Measurements from ENCODE around the gene CCDC157.
A peak's percentile ranks its signal among the peaks of the same experiment; 100 is the strongest.

The CCDC157 gene

DNA sequence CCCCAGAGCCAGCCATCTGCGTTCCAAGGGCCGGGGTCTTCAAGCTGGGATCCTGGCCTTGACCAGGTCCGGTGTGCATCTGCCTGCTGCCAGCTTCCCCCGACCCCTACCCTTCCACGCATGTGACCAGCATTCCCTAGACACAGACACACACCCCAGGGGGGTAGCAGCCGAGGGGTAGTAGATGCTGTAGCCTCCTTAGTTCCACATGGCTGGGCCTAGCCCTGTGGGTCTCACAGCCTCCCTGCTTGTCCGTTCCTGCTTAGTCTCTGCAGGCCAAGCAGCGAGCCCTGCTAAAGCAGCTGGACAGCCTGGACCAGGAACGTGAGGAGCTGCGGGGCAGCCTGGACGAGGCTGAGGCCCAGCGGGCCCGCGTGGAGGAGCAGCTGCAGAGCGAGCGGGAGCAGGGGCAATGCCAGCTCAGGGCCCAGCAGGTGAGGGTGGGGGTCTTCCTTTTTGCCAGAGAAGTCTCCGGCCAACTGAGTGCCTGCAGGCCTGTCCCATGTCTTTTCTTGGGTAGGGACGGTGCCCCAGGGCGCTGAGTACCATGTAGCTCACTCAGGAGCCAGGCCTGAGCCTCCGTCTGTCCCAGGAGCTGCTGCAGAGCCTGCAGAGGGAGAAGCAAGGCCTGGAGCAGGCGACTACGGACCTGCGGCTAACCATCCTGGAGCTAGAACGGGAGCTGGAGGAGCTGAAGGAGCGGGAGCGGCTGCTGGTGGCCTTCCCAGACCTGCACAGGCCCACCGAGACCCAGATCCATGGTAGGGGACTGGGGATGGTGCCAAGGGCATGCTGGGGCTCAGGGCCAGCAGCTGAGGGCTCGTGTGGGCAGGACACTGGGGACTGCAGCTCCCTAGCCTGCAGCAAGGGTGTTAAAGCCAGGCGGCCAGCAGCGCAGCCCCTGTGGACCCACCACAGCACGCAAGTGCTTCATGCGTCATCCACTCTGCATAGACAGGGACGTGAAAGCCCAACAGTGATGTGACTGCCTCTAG lies 16.8 kb downstream of the CCDC157 start:
- Histone ChIP-seq H3K9ac (ENCODE audit: low read length) (no peak overlapping the region), H3K27ac (ENCODE audit: low read depth, low read length) (no peak overlapping the region), H3K36me3 (ENCODE audit: control insufficient read depth, insufficient read depth, low read length) (peaks cover 24% of the 10 kb centered on the region), H3K4me1 (ENCODE audit: control insufficient read depth, insufficient read depth, low read length) (no peaks in the 10 kb centered on the region), H3K9me3 (ENCODE audit: control insufficient read depth, insufficient read depth, low read depth, low read length) (no peaks in the 10 kb centered on the region), H3K27me3 (ENCODE audit: control insufficient read depth, insufficient read depth, low read length) (no peaks in the 10 kb centered on the region), H3K4me3 (ENCODE audit: low read depth, low read length) (no peak overlapping the region)

DNA sequence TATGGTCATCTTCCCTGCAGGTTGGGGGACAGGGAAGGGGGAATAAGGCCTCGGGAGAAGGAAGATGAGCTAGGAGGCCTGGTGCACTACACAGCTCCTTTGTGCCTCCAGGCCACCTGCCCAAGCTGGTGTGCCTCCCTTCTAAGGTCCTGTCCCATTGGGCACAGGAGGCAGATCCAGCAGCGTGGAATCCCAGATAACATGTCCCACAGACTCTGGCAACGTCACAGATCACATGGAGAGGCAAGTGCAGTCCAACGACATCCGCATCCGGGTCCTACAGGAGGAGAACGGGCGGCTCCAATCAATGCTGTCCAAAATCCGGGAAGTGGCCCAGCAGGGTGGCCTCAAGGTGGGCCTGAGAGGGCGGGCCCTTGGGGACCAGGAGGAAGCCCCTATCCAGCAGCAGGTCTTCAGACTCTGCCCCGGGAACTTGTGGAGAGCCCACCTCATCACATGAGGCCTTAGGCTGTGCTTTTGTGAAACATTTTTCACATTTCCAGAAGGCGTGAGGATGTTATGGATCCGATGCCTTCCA lies 18.6 kb downstream of the CCDC157 start:
- H3K4me3 ChIP-seq (ENCODE audit: low read depth, low read length) = no peak overlapping the region
- no peak overlapping the region for H3K9ac ChIP-seq (ENCODE audit: low read length)
- H3K36me3 ChIP-seq (ENCODE audit: control insufficient read depth, insufficient read depth, low read length) = peaks cover 39% of the 10 kb centered on the region
- H3K9me3 ChIP-seq (ENCODE audit: control insufficient read depth, insufficient read depth, low read depth, low read length) = no peaks in the 10 kb centered on the region
- no peaks in the 10 kb centered on the region for H3K27me3 ChIP-seq (ENCODE audit: control insufficient read depth, insufficient read depth, low read length)
- H3K4me1 ChIP-seq (ENCODE audit: control insufficient read depth, insufficient read depth, low read length) = no peaks in the 10 kb centered on the region
- no peak overlapping the region for H3K27ac ChIP-seq (ENCODE audit: low read depth, low read length)

DNA sequence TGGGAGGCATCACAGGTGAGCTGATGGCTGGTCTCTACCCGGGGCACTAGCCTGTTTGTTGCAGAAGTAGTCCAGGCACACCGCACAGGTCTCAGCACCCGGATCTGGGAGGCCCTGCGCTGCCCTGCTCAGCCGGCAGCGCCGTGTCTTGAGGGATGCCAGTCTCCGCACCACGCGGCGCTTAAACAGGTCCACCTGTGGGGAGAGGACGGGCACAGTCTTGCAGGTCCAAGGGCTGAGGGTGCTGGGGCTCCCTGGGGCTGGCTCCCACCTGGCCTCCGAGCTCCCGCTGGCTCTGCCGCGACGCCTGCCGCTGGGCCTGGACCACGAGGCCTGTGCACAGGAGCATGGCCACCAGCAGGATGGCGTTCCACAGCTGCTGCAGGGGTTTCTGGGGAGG lies 23.2 kb downstream of the CCDC157 start:
- no peaks in the 10 kb centered on the region for H3K4me1 ChIP-seq (ENCODE audit: control insufficient read depth, insufficient read depth, low read length)
- no peak overlapping the region for H3K27ac ChIP-seq (ENCODE audit: low read depth, low read length)
- H3K9ac ChIP-seq (ENCODE audit: low read length) = no peak overlapping the region
- peaks cover 71% of the 10 kb centered on the region for H3K36me3 ChIP-seq (ENCODE audit: control insufficient read depth, insufficient read depth, low read length)
- no peak overlapping the region for H3K4me3 ChIP-seq (ENCODE audit: low read depth, low read length)
- no peaks in the 10 kb centered on the region for H3K9me3 ChIP-seq (ENCODE audit: control insufficient read depth, insufficient read depth, low read depth, low read length)
- no peaks in the 10 kb centered on the region for H3K27me3 ChIP-seq (ENCODE audit: control insufficient read depth, insufficient read depth, low read length)

DNA sequence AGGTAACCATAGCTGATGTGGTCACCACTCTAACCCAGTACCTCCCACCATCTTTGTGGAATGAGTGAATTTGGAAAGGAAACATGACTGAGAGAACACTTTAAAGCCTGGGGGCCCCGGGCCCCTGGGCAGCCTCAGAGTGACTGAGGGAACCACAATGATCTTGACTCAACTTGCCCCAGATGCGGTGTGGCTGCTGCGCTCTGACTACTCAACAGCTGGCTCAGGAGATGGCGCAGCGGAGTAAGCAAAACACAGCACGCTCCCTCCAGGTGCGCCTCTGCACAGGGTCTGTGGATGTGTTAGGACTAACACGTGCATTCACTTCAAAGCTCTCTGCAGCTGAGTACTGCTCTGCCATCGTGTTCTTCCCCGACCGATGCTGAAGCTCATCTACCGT lies 24.5 kb downstream of the CCDC157 start:
- Histone ChIP-seq H3K36me3 (ENCODE audit: control insufficient read depth, insufficient read depth, low read length) (peaks cover 65% of the 10 kb centered on the region), H3K27me3 (ENCODE audit: control insufficient read depth, insufficient read depth, low read length) (no peaks in the 10 kb centered on the region), H3K4me3 (ENCODE audit: low read depth, low read length) (no peak overlapping the region), H3K4me1 (ENCODE audit: control insufficient read depth, insufficient read depth, low read length) (peaks cover 2% of the 10 kb centered on the region; the same call in 1 of the 2 replicates), H3K9ac (ENCODE audit: low read length) (no peak overlapping the region), H3K27ac (ENCODE audit: low read depth, low read length) (no peak overlapping the region), H3K9me3 (ENCODE audit: control insufficient read depth, insufficient read depth, low read depth, low read length) (no peaks in the 10 kb centered on the region)

DNA sequence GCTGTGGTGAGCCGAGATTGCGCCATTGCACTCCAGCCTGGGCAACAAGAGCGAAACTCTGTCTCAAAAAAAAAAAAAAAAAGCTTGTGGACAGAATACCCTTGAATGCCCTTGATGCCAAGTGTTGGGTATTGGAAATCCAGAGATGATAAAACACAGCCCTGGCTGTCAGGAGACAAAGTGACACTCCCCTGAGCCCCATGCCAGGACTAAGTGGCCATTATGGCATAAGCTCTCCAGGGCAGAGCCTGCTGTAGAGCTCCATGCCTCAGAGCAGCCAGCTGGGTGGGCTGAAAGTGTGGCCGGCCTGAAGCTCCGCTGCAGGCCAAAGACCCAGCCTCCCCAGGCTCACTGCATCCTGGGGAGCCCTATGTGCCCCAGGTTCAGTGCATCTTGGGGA lies 25.5 kb downstream of the CCDC157 start:
- Histone ChIP-seq H3K36me3 (ENCODE audit: control insufficient read depth, insufficient read depth, low read length) (peaks cover 56% of the 10 kb centered on the region), H3K27ac (ENCODE audit: low read depth, low read length) (no peak overlapping the region), H3K27me3 (ENCODE audit: control insufficient read depth, insufficient read depth, low read length) (no peaks in the 10 kb centered on the region)

DNA sequence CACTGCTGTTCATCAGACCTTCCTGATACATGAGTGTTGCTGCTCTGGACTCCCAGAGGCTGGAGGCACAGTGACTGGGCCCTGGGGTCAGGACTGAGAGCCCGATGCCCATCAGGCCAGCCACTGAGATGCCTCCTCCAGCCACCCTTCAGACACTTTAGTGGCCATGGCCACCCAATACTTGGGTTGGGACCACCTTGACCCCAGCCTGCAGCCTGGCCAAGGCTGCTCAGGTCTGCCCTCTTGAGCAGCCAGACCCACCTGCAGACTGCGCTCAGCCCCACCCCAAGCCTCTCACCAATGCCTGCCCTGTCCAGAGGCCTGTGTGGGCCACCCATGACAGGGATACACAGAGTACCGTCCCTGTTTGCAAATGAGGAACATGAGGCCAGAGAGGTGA lies 26.3 kb downstream of the CCDC157 start:
- H3K27me3 ChIP-seq (ENCODE audit: control insufficient read depth, insufficient read depth, low read length) = no peaks in the 10 kb centered on the region
- H3K4me3 ChIP-seq (ENCODE audit: low read depth, low read length) = no peak overlapping the region
- H3K9me3 ChIP-seq (ENCODE audit: control insufficient read depth, insufficient read depth, low read depth, low read length) = no peaks in the 10 kb centered on the region
- H3K4me1 ChIP-seq (ENCODE audit: control insufficient read depth, insufficient read depth, low read length) = peaks cover 6% of the 10 kb centered on the region; the same call in 1 of the 2 replicates
- H3K27ac ChIP-seq (ENCODE audit: low read depth, low read length) = no peak overlapping the region
- H3K36me3 ChIP-seq (ENCODE audit: control insufficient read depth, insufficient read depth, low read length) = peaks cover 48% of the 10 kb centered on the region
- no peak overlapping the region for H3K9ac ChIP-seq (ENCODE audit: low read length)

More for the DNA sequence above, 25.5 kb downstream of the CCDC157 start:
- Histone ChIP-seq H3K4me1 (ENCODE audit: control insufficient read depth, insufficient read depth, low read length) (peaks cover 6% of the 10 kb centered on the region; the same call in 1 of the 2 replicates), H3K4me3 (ENCODE audit: low read depth, low read length) (no peak overlapping the region), H3K9ac (ENCODE audit: low read length) (no peak overlapping the region), H3K9me3 (ENCODE audit: control insufficient read depth, insufficient read depth, low read depth, low read length) (no peaks in the 10 kb centered on the region)

DNA sequence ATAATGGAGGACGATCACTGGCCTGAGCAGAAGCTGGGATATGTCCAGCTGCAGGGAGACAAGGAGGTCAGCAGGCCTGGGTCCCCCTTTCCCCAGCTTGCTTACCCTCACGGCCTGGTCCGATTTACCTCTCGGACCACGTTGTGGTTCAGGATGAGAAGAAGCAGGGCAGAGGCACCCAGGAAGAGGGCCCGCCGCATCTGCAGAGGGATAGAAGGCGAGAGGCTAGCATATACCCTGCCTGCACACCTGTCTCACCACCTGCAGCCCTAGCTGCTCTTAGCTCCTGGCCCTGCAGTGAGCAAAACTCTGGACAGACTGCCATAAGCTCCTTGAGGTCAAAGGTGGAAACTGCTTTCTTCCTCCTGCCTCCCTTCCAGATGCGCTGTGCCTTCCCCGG lies 29.1 kb downstream of the CCDC157 start:
- no peak overlapping the region for H3K9ac ChIP-seq (ENCODE audit: low read length)
- H3K4me1 ChIP-seq (ENCODE audit: control insufficient read depth, insufficient read depth, low read length) = peaks cover 6% of the 10 kb centered on the region; the same call in 1 of the 2 replicates

DNA sequence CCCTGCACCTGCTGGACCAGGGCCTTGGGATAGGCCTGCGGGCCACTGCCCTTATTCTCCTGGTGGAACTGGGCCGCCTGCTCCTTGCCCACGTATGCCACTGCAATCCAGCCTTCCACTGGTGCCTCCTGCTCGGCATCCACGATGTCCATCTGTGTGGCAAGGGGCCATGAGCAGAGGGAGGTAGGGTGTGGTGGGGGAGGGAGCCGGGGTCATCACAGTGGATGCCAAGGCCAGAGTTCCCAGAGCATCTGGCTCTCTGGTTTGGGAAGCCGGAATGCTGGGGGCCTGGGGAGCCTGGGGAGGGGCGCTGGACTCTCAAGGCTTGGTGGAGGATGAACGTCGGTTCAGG lies 29.8 kb downstream of the CCDC157 start:
- H3K27ac ChIP-seq (ENCODE audit: low read depth, low read length) = no peak overlapping the region
- H3K9ac ChIP-seq (ENCODE audit: low read length) = peak overlapping the region; percentile 53

More for the DNA sequence above, 29.1 kb downstream of the CCDC157 start:
- peak overlapping the region; percentile 79; the same call in 1 of the 2 replicates for H3K4me3 ChIP-seq (ENCODE audit: low read depth, low read length)
- H3K36me3 ChIP-seq (ENCODE audit: control insufficient read depth, insufficient read depth, low read length) = peaks cover 26% of the 10 kb centered on the region
- H3K27ac ChIP-seq (ENCODE audit: low read depth, low read length) = no peak overlapping the region
- no peaks in the 10 kb centered on the region for H3K27me3 ChIP-seq (ENCODE audit: control insufficient read depth, insufficient read depth, low read length)
- peaks cover 11% of the 10 kb centered on the region for H3K9me3 ChIP-seq (ENCODE audit: control insufficient read depth, insufficient read depth, low read depth, low read length)

DNA sequence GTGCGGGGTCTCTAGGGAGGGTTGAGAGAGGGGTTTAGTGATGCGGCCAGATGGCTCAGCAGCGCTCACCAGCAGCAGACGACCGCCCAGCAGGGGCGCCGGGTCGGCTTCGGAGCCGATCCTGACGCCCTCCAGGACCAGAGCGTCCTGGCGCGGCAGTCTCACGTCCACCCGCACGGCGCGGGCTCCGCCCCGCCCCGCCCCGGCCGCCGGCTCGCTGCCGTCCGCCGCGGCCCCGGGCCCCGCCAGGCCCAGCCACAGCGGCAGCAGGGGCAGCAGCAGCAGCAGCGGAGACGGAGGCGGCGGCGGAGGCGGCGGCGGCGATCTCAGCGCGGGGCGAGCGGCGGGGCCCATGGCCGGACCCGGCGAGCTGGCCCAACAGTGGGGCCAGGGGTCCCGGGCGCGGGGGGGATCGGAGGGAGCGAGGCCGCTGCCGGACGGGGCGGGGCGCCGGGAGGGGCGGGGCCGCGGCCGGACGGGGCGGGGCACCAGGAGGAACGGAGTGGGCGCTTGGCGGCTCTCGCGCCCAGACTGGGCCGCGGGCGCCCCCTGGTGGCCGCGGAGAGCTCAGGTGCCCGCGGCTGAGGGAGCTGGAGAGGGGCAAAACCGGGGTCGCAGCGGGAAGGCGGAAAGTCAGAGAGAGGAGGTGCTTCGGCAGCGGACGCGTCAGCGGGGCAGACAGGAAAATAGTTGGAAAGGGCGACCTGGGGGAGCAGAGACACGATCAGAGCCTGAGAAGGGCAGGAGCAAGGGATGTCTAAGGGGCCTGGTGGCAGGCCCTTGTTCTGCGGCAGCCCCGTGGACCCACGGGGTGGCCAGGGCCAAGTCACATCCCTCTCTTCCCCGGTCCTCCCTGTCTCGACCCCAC lies 30.4 kb downstream of the CCDC157 start, which contains the start of gene RNF215:
TSS of gene RNF215 (minus strand) at position 452 of the 868 bp plus-strand sequence. CDS start at position 354, 98 bp downstream.
- no peaks in the 10 kb centered on the region for H3K27me3 ChIP-seq (ENCODE audit: control insufficient read depth, insufficient read depth, low read length)
- no peak within 1 kb of the TSS for H3K27ac ChIP-seq (ENCODE audit: low read depth, low read length)
- peak within 1 kb of the TSS; percentile 58 for H3K9ac ChIP-seq (ENCODE audit: low read length)

More for the DNA sequence above, 29.8 kb downstream of the CCDC157 start:
- Histone ChIP-seq H3K4me3 (ENCODE audit: low read depth, low read length) (peak overlapping the region; percentile 79), H3K4me1 (ENCODE audit: control insufficient read depth, insufficient read depth, low read length) (peaks cover 10% of the 10 kb centered on the region; the same call in 1 of the 2 replicates), H3K9me3 (ENCODE audit: control insufficient read depth, insufficient read depth, low read depth, low read length) (peaks cover 12% of the 10 kb centered on the region), H3K27me3 (ENCODE audit: control insufficient read depth, insufficient read depth, low read length) (no peaks in the 10 kb centered on the region), H3K36me3 (ENCODE audit: control insufficient read depth, insufficient read depth, low read length) (peaks cover 20% of the 10 kb centered on the region)

DNA sequence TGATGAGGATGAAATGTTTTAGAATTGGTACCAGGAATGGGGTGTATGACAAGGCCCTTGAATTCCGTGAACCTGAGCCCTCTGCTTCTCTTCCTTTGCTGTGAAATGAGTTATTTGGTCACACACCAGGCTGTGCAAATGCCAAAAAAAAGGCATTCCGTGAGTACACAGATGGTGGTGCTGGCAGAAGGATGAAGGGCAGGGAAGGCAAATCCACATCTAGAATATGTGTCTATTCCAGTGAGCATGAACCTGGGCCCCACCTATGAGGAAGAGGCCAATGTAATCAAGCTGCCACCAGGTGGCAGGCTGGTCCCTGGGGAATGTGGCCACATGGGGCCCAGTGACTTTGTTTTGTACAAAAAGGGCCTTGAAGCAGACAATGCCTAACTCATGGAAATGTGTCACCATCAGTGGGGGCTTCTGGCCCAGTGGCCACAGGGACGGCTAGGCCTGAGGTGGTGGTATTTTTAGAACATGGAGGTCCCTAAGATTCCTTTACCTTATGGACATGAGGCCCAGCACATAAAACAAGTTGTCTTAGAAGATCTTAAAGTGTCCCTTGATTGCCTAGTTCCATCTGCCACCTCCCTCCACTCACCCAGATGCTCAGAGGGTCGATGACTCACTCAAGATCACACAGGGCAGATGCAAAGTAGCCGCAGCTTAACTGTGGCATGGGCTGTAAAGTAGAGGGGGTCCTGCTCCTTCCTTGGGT lies 34.3 kb downstream of the CCDC157 start:
- Histone ChIP-seq H3K27ac (ENCODE audit: low read depth, low read length) (no peak overlapping the region), H3K36me3 (ENCODE audit: control insufficient read depth, insufficient read depth, low read length) (no peaks in the 10 kb centered on the region), H3K4me3 (ENCODE audit: low read depth, low read length) (no peak overlapping the region), H3K9ac (ENCODE audit: low read length) (no peak overlapping the region), H3K4me1 (ENCODE audit: control insufficient read depth, insufficient read depth, low read length) (peaks cover 23% of the 10 kb centered on the region), H3K27me3 (ENCODE audit: control insufficient read depth, insufficient read depth, low read length) (peaks cover 7% of the 10 kb centered on the region), H3K9me3 (ENCODE audit: control insufficient read depth, insufficient read depth, low read depth, low read length) (peaks cover 12% of the 10 kb centered on the region)

More for the DNA sequence above, 30.4 kb downstream of the CCDC157 start, which contains the start of gene RNF215:
- H3K4me1 ChIP-seq (ENCODE audit: control insufficient read depth, insufficient read depth, low read length) = peaks cover 12% of the 10 kb centered on the region; the same call in 1 of the 2 replicates
- peaks cover 12% of the 10 kb centered on the region for H3K9me3 ChIP-seq (ENCODE audit: control insufficient read depth, insufficient read depth, low read depth, low read length)
- peak within 1 kb of the TSS; percentile 79 for H3K4me3 ChIP-seq (ENCODE audit: low read depth, low read length)
- H3K36me3 ChIP-seq (ENCODE audit: control insufficient read depth, insufficient read depth, low read length) = peaks cover 17% of the 10 kb centered on the region

Data from HUES6 (cell line).